GM12878 (cell line): ENCODE results near the gene C3orf22.

Experiments
- BCL3 ChIP-seq: IDR thresholded peaks from 2 replicates; pipeline ENCODE4 v1.6.1; 2011; ENCODE audit warnings: borderline replicate concordance, low read depth, mild to moderate bottlenecking, moderate library complexity, low read length; ENCODE audit not compliant: insufficient read depth, poor library complexity, severe bottlenecking
- CTCF ChIP-seq, 3 experiments: IDR thresholded peaks in 2 of 3; conservative IDR thresholded peaks in 1 of 3; 2 replicates each; pipeline ENCODE4 v1.5.1; 2011; ENCODE audit warnings: low read depth in 3 of 3, low read length in 3 of 3, mild to moderate bottlenecking in 3 of 3, control low read depth in 2 of 3, moderate library complexity in 2 of 3, inconsistent platforms in 1 of 3, mixed read lengths in 1 of 3; ENCODE audit not compliant: control insufficient read depth in 2 of 3, insufficient read depth in 1 of 3; ENCODE audit errors: extremely low read depth in 1 of 3
- RAD21 ChIP-seq: IDR thresholded peaks from 2 replicates; pipeline ENCODE4 v1.6.1; 2011; ENCODE audit warnings: mild to moderate bottlenecking, low read depth, low read length, moderate library complexity; ENCODE audit not compliant: insufficient read depth

GRCh38 chr3:126516936-126517290 lies 41.8 kb downstream of the C3orf22 start:
- TF ChIP-seq BCL3 (no peak), RAD21 (no peak), CTCF (IDR thresholded peaks at IDR 0.05 in 2 of 3, conservative IDR thresholded peaks at IDR 0.05 in 1 of 3; ENCODE audit: control insufficient read depth in 2 of 3, extremely low read depth in 1 of 3, insufficient read depth in 1 of 3, low read depth in 3 of 3, low read length in 3 of 3) (no peak)
